ENCODE results near the gene FGF12.

DNA sequence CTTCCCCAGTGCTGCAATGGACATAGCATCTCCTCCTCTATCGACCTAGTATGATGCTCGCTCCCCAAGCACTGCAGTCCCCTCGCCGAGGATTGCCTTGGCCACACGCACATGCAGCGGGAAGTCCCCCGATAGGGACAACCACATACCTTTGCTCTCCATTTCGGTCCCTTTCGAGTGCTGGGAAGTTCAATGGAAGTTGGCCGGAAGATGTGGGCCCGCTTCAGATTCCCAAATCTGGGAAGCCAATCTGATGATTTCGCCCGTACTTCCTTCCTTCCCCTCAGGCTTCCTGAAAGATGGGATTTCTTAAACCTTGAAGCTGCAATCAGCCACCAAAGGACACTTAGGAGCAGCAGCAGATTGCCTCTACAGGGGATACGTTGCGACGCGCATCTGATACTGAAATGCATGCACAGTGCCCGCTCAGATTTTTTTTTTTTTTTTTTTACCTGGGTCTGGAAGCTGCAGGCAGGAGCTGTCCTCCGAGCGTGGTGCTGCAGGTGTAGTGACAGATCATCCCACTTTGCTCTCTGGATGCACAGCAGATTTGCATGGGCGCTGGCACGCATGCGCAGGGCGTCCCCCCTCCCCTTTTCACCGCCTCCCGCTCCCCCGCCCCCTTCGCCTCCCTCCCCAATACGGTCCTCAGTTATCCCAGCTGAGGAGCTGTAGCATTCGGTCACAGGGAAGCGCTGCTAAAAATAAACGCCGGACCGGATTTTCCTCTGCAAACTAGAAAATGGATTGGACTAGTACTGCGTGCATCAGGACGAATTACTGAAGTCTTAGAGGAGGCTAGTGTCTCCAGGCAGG, at the start of gene FGF12:
- TF ChIP-seq CTCF (conservative IDR thresholded peaks at IDR 0.05; ENCODE audit: low read depth in 2 of 2) (no peak), POLR2AphosphoS5 (IDR thresholded peaks at IDR 0.05; ENCODE audit: low read depth) (no peak), CREB1 (CRISPR knock-in tag; IDR thresholded peaks at IDR 0.05; ENCODE audit: low read depth) (no peak), EZH2 (IDR thresholded peaks at IDR 0.05; ENCODE audit: low read depth, unreplicated experiment) (no peak), EZH2phosphoT487 (IDR thresholded peaks at IDR 0.05; ENCODE audit: unreplicated experiment) (no peak), JUNB (IDR thresholded peaks at IDR 0.05; ENCODE audit: unreplicated experiment) (no peak), ZNF114 (CRISPR knock-in tag; IDR thresholded peaks at IDR 0.05) (no peak), ZNF331 (CRISPR knock-in tag; IDR thresholded peaks at IDR 0.05; ENCODE audit: low read depth) (no peak), NANOG (IDR thresholded peaks at IDR 0.05; ENCODE audit: borderline replicate concordance) (no peak)
- TF ChIP-seq, protein P1, sequence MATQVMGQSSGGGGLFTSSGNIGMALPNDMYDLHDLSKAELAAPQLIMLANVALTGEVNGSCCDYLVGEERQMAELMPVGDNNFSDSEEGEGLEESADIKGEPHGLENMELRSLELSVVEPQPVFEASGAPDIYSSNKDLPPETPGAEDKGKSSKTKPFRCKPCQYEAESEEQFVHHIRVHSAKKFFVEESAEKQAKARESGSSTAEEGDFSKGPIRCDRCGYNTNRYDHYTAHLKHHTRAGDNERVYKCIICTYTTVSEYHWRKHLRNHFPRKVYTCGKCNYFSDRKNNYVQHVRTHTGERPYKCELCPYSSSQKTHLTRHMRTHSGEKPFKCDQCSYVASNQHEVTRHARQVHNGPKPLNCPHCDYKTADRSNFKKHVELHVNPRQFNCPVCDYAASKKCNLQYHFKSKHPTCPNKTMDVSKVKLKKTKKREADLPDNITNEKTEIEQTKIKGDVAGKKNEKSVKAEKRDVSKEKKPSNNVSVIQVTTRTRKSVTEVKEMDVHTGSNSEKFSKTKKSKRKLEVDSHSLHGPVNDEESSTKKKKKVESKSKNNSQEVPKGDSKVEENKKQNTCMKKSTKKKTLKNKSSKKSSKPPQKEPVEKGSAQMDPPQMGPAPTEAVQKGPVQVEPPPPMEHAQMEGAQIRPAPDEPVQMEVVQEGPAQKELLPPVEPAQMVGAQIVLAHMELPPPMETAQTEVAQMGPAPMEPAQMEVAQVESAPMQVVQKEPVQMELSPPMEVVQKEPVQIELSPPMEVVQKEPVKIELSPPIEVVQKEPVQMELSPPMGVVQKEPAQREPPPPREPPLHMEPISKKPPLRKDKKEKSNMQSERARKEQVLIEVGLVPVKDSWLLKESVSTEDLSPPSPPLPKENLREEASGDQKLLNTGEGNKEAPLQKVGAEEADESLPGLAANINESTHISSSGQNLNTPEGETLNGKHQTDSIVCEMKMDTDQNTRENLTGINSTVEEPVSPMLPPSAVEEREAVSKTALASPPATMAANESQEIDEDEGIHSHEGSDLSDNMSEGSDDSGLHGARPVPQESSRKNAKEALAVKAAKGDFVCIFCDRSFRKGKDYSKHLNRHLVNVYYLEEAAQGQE (IDR thresholded peaks at IDR 0.05; ENCODE audit: unreplicated experiment) = peak; percentile 76
- TF ChIP-seq, protein P2, sequence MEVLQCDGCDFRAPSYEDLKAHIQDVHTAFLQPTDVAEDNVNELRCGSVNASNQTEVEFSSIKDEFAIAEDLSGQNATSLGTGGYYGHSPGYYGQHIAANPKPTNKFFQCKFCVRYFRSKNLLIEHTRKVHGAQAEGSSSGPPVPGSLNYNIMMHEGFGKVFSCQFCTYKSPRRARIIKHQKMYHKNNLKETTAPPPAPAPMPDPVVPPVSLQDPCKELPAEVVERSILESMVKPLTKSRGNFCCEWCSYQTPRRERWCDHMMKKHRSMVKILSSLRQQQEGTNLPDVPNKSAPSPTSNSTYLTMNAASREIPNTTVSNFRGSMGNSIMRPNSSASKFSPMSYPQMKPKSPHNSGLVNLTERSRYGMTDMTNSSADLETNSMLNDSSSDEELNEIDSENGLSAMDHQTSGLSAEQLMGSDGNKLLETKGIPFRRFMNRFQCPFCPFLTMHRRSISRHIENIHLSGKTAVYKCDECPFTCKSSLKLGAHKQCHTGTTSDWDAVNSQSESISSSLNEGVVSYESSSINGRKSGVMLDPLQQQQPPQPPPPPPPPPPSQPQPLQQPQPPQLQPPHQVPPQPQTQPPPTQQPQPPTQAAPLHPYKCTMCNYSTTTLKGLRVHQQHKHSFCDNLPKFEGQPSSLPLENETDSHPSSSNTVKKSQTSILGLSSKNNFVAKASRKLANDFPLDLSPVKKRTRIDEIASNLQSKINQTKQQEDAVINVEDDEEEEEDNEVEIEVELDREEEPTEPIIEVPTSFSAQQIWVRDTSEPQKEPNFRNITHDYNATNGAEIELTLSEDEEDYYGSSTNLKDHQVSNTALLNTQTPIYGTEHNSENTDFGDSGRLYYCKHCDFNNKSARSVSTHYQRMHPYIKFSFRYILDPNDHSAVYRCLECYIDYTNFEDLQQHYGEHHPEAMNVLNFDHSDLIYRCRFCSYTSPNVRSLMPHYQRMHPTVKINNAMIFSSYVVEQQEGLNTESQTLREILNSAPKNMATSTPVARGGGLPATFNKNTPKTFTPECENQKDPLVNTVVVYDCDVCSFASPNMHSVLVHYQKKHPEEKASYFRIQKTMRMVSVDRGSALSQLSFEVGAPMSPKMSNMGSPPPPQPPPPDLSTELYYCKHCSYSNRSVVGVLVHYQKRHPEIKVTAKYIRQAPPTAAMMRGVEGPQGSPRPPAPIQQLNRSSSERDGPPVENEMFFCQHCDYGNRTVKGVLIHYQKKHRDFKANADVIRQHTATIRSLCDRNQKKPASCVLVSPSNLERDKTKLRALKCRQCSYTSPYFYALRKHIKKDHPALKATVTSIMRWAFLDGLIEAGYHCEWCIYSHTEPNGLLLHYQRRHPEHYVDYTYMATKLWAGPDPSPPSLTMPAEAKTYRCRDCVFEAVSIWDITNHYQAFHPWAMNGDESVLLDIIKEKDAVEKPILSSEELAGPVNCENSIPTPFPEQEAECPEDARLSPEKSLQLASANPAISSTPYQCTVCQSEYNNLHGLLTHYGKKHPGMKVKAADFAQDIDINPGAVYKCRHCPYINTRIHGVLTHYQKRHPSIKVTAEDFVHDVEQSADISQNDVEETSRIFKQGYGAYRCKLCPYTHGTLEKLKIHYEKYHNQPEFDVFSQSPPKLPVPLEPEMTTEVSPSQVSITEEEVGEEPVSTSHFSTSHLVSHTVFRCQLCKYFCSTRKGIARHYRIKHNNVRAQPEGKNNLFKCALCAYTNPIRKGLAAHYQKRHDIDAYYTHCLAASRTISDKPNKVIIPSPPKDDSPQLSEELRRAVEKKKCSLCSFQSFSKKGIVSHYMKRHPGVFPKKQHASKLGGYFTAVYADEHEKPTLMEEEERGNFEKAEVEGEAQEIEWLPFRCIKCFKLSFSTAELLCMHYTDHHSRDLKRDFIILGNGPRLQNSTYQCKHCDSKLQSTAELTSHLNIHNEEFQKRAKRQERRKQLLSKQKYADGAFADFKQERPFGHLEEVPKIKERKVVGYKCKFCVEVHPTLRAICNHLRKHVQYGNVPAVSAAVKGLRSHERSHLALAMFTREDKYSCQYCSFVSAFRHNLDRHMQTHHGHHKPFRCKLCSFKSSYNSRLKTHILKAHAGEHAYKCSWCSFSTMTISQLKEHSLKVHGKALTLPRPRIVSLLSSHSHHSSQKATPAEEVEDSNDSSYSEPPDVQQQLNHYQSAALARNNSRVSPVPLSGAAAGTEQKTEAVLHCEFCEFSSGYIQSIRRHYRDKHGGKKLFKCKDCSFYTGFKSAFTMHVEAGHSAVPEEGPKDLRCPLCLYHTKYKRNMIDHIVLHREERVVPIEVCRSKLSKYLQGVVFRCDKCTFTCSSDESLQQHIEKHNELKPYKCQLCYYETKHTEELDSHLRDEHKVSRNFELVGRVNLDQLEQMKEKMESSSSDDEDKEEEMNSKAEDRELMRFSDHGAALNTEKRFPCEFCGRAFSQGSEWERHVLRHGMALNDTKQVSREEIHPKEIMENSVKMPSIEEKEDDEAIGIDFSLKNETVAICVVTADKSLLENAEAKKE (CRISPR knock-in tag; IDR thresholded peaks at IDR 0.05) = no peak
